Germinal center (tissue), 1 donor: ENCODE results near the gene HSPA14.
"Not testable (repeated sequence)": the region's sequence is repeated elsewhere in the genome, so short reads cannot be mapped to it uniquely, and the experiment has no call there.

ENCODE experiments used
- DNase-seq: peaks from one replicate; pipeline ENCODE4 v3.0.0; 2012; ENCODE audit warnings: mixed read lengths, low spot score

Gene HSPA14

GRCh38 chr10:14880229-14880628 lies 42.1 kb downstream of the HSPA14 start:
- DNase-seq: no peak

GRCh38 chr10:14884082-14884481 lies 46.0 kb downstream of the HSPA14 start:
- no peak for DNase-seq

- no peak for DNase-seq
These were observed 51.2 kb downstream of the HSPA14 start for GRCh38 chr10:14889318-14889717.

GRCh38 chr10:14891151-14891550 lies 53.0 kb downstream of the HSPA14 start:
- no peak for DNase-seq

GRCh38 chr10:14904316-14904732 lies 66.2 kb downstream of the HSPA14 start:
- DNase-seq: peak; percentile 34

- DNase-seq: no peak
These were observed 66.8 kb downstream of the HSPA14 start for GRCh38 chr10:14904864-14905263.

GRCh38 chr10:14905890-14906289 lies 67.8 kb downstream of the HSPA14 start:
- DNase-seq: no peak

GRCh38 chr10:14906765-14907164 lies 68.7 kb downstream of the HSPA14 start:
- DNase-seq: no peak

- not testable (repeated sequence) for DNase-seq
These were observed 69.5 kb downstream of the HSPA14 start for GRCh38 chr10:14907591-14907990.

GRCh38 chr10:14909101-14909500 lies 71.0 kb downstream of the HSPA14 start:
- DNase-seq: no peak

GRCh38 chr10:14910953-14911352 lies 72.8 kb downstream of the HSPA14 start:
- DNase-seq: no peak

GRCh38 chr10:14911801-14912200 lies 73.7 kb downstream of the HSPA14 start:
- DNase-seq: no peak

- DNase-seq: no peak
These were observed 78.5 kb downstream of the HSPA14 start for GRCh38 chr10:14916600-14916999.

GRCh38 chr10:14917827-14918226 lies 79.7 kb downstream of the HSPA14 start:
- DNase-seq: no peak

- DNase-seq: no peak
These were observed 80.9 kb downstream of the HSPA14 start for GRCh38 chr10:14918964-14919363.
